GM19463 (cell line): ENCODE results near the gene BEST1.
"Not testable (repeated sequence)": the region's sequence is repeated elsewhere in the genome, so short reads cannot be mapped to it uniquely, and the experiment has no call there.

Source experiments
- ATAC-seq: cut with Tn5 transposase; IDR thresholded peaks from one replicate; pipeline ENCODE4 v1.9.1; 2021; ENCODE audit warnings: mild to moderate bottlenecking, moderate library complexity; ENCODE audit not compliant: unreplicated experiment

Gene BEST1

DNA sequence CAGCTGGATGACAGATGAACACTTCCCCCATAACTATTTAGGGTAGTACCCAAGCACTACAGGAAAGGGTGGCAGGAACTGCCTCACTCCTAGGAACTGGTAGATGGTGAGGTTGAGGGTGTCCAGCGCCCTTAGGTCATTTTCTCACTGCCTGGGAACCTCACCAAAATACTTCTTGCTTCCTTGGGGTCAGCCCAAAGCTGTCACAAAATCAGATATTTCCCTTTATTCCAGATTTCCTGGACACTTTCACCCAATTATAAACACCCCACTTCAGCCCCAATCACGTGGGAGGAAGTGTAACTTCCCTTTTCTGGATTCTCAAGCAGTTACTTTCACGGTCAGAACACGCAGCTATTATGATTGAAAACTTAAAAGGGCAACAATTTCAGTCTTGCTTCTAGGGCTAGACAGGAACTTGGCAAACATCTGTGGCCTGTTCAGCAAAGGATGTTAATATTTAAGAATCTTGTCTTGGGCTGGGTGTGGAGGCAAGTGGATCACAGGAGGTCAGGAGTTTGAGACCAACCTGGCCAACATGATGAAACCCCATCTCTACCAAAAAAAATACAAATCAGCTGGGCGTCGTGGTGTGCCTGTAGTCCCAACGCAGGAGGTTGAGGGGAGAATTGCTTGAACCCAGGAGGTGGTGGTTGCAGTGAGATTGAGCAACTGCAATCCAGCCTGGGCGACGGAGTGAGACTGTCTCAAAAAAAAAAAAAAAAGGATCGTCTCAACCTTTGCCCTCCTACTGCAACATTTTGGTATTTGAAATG, 13.3 kb downstream of the BEST1 start:
- ATAC-seq: no peak

- ATAC-seq: no peak
Measured at GRCh38 chr11:61964058-61964665, 14.0 kb downstream of the BEST1 start.

DNA sequence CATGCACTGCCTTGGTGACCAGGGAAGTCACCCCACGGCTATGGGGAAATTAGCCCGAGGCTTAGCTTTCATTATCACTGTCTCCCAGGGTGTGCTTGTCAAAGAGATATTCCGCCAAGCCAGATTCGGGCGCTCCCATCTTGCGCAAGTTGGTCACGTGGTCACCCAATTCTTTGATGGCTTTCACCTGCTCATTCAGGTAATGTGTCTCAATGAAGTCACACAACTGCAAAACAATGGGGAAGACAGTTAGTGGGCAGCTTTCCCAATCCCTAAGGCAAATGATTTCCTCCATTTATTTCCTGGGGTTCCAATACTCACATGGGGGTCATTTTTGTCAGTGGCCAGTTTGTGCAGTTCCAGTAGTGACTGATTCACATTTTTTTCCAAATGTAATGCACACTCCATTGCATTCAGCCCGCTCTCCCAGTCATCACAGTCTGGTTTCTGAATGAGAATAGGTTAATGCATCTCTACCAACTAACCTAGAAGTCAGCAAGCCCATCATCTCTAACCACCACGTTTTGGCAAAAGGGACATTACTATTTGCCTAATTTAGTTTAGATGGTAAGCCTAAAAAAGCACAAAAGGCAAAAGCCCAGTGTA, 14.6 kb downstream of the BEST1 start:
- ATAC-seq: not testable (repeated sequence)

DNA sequence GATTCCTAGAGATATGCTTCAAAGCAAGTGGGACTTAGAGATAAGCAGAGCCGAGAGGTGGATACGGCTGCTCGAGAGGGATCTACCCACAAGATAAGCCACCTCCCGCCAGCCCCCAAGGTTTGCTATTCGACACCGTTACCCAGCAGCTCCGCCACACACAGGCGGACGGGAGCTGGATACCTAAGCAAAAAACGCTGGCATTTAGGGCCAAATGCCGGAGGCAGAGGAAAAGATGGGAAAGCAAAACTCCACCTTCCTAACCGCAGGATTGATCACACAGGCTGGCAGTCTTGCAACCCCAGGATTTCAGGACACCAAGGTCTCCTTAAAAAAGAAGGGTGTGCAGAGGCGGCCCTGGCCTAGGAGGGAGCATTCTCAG, 16.6 kb downstream of the BEST1 start:
- no peak for ATAC-seq

- peak; percentile 49 for ATAC-seq
Measured at GRCh38 chr11:61967116-61967923, 17.2 kb downstream of the BEST1 start, which contains the start of gene FTH1. TSS of gene FTH1 (minus strand) at chr11:61967634. CDS start at chr11:61967425, 209 bp downstream.

GRCh38 chr11:61967924-61968757, 18.0 kb downstream of the BEST1 start:
- ATAC-seq: no peak

GRCh38 chr11:61968758-61969390, 18.7 kb downstream of the BEST1 start:
- no peak for ATAC-seq

DNA sequence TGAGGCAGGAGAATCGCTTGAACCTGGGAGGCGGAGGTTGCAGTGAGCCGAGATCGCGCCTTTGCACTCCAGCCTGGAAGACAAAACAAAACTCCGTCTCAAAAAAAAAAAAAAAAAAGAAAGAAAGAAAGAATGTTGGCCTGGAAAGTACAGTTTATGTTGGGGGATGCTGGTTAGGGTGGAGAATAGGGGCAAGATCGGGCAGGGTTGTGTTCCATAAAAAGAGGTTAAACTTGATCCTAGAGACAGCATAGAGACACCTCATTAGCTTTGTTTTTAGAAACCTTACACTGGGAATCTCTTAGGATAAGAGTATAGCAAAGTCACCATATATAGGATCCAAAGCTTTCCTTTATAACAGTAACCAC, 19.2 kb downstream of the BEST1 start:
- ATAC-seq: no peak

DNA sequence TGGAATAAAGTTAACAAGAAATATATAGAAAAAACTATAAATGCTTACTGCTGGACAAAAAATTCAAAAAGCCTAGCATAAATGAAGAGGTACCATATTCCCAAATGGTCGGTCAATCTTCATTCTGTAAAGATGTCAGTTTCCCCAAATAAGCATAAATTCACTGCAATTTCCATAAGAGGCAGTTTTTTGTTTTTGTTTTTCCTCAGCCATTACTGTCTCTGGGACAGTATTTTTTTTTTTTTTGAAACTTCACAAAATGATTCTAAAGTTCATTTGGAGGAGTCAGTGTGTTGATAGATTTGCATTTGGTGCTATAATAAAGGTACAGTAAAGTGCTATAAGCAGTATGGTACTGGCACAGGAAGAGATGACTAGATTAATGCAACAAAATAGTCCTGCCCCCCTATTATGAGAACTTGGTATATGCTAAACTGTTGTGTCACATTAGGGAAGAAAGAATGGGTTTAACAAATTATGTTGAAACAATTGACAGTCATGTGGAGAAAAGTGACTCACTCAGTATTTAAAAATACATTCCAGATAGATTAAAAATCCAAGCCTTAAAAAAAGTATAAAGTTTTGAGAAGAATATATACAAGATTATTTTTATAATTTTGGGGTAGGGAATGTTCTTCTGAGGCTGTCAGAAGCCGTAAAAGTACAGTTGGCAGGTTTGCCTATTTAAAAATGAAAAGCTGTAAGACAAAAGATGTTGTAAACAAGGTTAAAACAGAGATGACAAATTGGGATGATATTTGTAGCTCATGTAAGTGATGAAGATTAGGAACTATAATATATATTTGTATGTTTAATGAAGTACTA, 19.9 kb downstream of the BEST1 start:
- ATAC-seq: no peak

DNA sequence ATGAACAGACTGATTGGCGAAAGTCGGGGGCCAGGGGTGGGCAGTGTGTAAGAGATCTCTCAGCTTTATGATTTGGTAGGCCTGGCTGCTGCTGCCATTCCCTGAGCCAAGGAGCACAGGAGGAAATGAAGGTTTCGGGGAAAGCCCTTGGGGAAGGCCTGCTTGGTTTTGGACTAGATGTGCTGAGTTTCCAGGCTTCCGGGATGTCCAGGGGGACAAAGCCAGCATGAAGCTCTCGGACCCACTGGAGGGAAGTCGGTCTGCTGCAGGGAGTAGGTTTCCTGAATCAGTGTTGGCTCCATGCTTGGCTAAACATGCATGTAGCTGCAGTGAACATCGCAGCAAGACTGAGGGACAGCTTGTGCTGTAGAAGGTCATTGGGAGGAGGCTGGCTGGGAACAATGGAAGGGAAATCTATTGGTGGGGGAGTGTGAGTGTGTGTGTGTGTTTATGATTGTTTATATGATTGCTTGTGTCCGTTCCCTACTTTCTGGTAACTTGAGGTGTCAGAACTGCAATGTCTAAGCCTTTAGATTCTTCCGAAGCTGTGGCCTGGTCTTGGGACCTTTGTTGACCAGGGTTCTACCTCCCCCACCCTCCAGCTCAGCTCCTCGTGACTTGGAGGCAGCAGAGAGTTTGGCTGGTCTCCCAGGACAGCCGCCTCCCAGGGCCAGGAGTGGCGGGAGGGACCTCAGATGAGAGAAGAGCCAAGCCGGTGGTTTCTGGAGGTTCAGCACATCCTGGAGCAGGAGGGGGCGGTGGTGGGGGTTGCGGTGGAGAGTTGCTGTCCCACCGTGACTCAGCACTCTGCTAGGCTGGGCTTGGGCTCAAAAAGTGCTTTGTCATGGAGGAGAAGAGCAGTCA, 21.3 kb downstream of the BEST1 start:
- ATAC-seq: no peak

GRCh38 chr11:61972112-61972671, 22.0 kb downstream of the BEST1 start:
- no peak for ATAC-seq

GRCh38 chr11:61972672-61973475, 22.7 kb downstream of the BEST1 start:
- ATAC-seq: no peak

DNA sequence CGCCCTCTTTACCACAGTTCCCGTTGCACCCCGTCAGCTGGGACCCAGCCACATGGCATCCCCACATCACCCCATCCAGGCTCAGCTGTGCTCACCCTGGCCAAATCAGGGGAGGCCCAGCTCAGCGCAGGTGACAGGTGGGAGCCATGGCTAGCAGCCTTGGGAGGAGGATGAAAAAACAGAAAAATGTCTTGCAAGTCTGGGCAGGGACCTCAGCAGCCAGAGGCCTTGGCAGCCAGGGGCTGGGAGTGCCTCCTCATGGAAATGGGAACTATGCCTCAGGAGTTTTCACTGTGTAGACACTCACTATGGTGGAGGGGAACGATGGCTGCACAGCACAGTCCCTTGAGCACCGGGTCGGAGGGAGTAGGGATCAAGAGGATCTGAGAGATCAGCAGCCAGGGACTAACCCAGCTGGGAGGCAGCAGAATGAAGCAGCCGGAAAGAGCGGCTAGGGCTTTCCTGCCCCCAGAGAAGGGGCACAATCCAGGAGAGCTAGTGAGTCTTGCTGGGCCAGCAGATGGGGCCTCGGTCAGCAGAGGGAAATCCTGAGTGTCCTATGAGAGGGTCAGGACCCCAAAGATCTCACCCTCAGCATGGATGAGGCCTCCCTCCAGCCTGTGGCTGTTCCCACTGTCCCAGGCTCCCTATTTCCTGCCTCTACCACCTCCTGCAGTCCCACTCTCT, 23.5 kb downstream of the BEST1 start:
- ATAC-seq: no peak

DNA sequence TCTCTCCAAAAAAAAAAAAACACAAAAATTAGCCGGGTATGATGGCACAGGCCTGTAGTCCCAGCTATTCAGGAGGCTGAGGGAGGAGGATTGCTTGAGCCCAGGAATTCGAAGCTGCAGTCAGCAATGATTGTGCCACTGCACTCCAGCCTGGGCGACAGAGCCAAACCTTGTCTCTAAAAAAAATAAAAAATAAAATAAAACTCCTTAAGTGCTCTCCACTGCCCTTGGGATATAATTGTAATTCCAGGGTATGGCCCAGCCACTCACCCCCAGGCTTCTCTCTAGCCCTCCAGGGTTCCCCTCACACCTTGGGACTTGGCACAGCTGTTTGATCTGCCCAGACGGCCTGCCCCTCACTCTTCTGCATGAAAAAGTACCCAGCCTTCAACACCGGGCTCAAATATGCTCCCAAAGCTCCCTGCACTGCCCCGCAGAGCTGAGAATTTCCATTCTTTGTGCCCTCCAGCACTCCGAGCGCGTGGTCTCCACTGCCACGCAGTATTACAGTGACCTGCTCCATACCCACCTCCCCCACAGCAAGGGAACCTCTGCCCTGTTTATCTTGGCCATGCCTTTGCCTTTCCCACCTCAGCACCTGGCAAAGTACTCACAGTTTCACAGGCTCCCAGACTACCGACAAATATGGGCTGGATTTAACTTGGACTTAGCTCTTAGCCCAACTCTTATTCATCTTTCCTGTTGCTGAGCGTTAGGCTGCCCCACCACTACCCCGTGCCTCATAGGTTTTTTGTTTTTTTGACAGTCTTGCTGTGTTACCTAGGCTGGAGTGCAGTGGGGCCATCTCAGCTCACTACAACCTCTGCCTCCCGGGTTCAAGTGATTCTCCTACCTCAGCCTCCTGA, 24.8 kb downstream of the BEST1 start:
- no peak for ATAC-seq

GRCh38 chr11:61975638-61976419, 25.7 kb downstream of the BEST1 start:
- ATAC-seq: no peak
